ENCODE results near the gene CCDC7. TPM values are rescaled to one million over a fixed set of nuclear protein-coding genes. Genes with fewer than 3 reads are reported as not detected.
"Not testable (repeated sequence)": the region's sequence is repeated elsewhere in the genome, so short reads cannot be mapped to it uniquely, and the experiment has no call there.

The CCDC7 gene
- total and polyA plus RNA-seq, 10 of the 15 experiments (the other 5 are each of a cell fraction or from before 2014, with no cell fraction given) = 1.8 to 5.6 (median 3.4) TPM

- ChIA-PET SMC1A (ENCODE audit: uncharacterized antibody, unreplicated experiment) (no interaction called here), CTCF (interaction anchor here (0.7 kb wide), 1 partner anchor 10 kb away, joined by 3 read pairs; no protein-coding TSS in a partner anchor), POLR2A (no interaction called here), RAD21 (ENCODE audit: unreplicated experiment) (interaction anchor here (0.7 kb wide), 1 partner anchor 86 kb away, joined by 3 read pairs; no protein-coding TSS in a partner anchor)
- 100% methylated on average over 1 of the region's 1 CpG for WGBS (ENCODE audit: insufficient coverage, insufficient replicate concordance, low lambda C conversion rate, missing lambda C conversion rate)
- no peak for TF ChIP-seq TCF3 (IDR thresholded peaks at IDR 0.05; ENCODE audit: borderline replicate concordance, insufficient read depth, low read depth, low read length)
- no peak for TF ChIP-seq HDGF (IDR thresholded peaks at IDR 0.05)
- ATAC-seq = no peak
- in situ Hi-C loops (cut with MboI) = no loop called here
- intact Hi-C loops (cut with micrococcal nuclease; ENCODE audit: unreplicated experiment) = no loop called here
- Histone ChIP-seq H3K4me1 (ENCODE audit: control insufficient read depth, insufficient read depth, low read length) (no peaks in the 10 kb centered on the region), H3K79me2 (ENCODE audit: control insufficient read depth, insufficient read depth, low read length) (no peaks in the 10 kb centered on the region), H3K9me3 (replicated peaks; ENCODE audit: control insufficient read depth, insufficient read depth, low read length) (no peaks in the 10 kb centered on the region), H3K27me3 (replicated peaks in 1 of 2; ENCODE audit: control insufficient read depth in 2 of 2, insufficient read depth in 2 of 2, low read length in 1 of 2) (no peaks in the 10 kb centered on the region), H4K20me1 (ENCODE audit: control insufficient read depth, insufficient read depth) (no peaks in the 10 kb centered on the region; the same call in 1 of the 2 replicates), H3K4me3 (no peak overlapping the region), H3K36me3 (ENCODE audit: control insufficient read depth in 2 of 2, insufficient read depth in 2 of 2, low read length in 1 of 2) (peaks cover 0 to 3% of the 10 kb centered on the region in 2 experiments; a peak in 1 of 4 replicates), H2AFZ (ENCODE audit: control insufficient read depth, low read depth, low read length) (no peak overlapping the region), H3K4me2 (ENCODE audit: control insufficient read depth, insufficient read depth) (no peak overlapping the region), H3K27ac (ENCODE audit: control insufficient read depth, insufficient read depth) (no peak overlapping the region), H3K9ac (ENCODE audit: control insufficient read depth, insufficient read depth, low read length) (no peak overlapping the region)
- no peak for DNase-seq (ENCODE audit: low read depth, low spot score)
- FAIRE-seq = no peak
- no TSS peak for BruUV-seq (replicated peaks)
Observed at GRCh38 chr10:32909456-32909855, 463.5 kb downstream of the CCDC7 start.

- peak; percentile 69 for FAIRE-seq
- SMC1A ChIA-PET (ENCODE audit: uncharacterized antibody, unreplicated experiment); in situ Hi-C loops (cut with MboI); POLR2A ChIA-PET; H3K27me3 ChIP-seq (replicated peaks in 1 of 2; ENCODE audit: control insufficient read depth in 2 of 2, insufficient read depth in 2 of 2, low read length in 1 of 2); H3K4me1 ChIP-seq (ENCODE audit: control insufficient read depth, insufficient read depth, low read length); intact Hi-C loops (cut with micrococcal nuclease; ENCODE audit: unreplicated experiment); H3K9ac ChIP-seq (ENCODE audit: control insufficient read depth, insufficient read depth, low read length); H3K27ac ChIP-seq (ENCODE audit: control insufficient read depth, insufficient read depth); H3K4me3 ChIP-seq; H3K79me2 ChIP-seq (ENCODE audit: control insufficient read depth, insufficient read depth, low read length); DNase-seq (ENCODE audit: low read depth, low spot score); H3K36me3 ChIP-seq (ENCODE audit: control insufficient read depth in 2 of 2, insufficient read depth in 2 of 2, low read length in 1 of 2); H4K20me1 ChIP-seq (ENCODE audit: control insufficient read depth, insufficient read depth); H2AFZ ChIP-seq (ENCODE audit: control insufficient read depth, low read depth, low read length); H3K4me2 ChIP-seq (ENCODE audit: control insufficient read depth, insufficient read depth); H3K9me3 ChIP-seq (replicated peaks; ENCODE audit: control insufficient read depth, insufficient read depth, low read length); ATAC-seq; BruUV-seq (replicated peaks): not testable (repeated sequence)
- CTCF ChIA-PET = interaction anchor here (0.7 kb wide), 1 partner anchor 10 kb away, joined by 3 read pairs; no protein-coding TSS in a partner anchor
- 88% methylated on average over 5 of the region's 7 CpGs for WGBS (ENCODE audit: insufficient coverage, insufficient replicate concordance, low lambda C conversion rate, missing lambda C conversion rate)
- RAD21 ChIA-PET (ENCODE audit: unreplicated experiment) = interaction anchor here (0.7 kb wide), 1 partner anchor 86 kb away, joined by 3 read pairs; no protein-coding TSS in a partner anchor
Observed at GRCh38 chr10:32909970-32910369, 464.0 kb downstream of the CCDC7 start.
